NCI-H526 (cell line): ENCODE results near the gene CHRNE.
"Not testable (repeated sequence)": the region's sequence is repeated elsewhere in the genome, so short reads cannot be mapped to it uniquely, and the experiment has no call there.

Experiments
- DNase-seq, 2 experiments: peaks; one replicate each; lab custom pipeline; 2025; lab: John Stamatoyannopoulos, UW

Gene CHRNE

DNA sequence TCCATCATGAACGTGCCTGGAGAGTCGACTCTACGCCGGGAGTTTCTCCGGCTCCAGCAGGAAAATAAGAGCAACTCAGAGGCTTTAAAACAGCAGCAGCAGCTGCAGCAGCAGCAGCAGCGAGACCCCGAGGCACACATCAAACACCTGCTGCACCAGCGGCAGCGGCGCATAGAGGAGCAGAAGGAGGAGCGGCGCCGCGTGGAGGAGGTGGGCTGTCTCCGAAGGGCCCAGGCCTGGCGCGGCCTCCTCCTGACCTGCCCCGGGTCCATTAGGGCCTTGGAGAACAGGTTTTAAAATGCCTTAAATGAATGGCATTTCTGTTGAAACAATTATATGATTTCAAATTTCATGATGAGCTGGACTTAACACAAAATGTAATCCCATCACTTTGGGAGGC lies 15.3 kb downstream of the CHRNE start:
- no peak for DNase-seq

DNA sequence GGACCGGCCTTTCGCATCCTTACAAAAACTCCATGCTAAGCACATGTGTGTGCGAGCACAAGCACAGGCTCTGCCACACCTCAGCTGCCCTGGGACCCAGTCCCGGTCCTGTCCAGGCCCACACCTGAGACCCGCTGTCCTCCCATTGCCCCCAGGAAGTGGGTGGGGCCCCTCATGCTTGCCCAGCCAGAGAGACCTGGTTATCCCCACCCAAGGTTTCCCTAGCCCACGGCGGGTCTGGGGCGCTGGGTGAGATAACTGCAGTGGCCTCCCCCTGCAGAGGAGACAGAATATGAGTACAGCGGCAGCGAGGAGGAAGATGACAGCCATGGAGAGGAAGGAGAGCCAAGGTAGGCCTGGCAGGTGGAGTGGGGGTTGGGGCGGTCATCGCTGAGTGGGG lies 16.1 kb downstream of the CHRNE start:
- DNase-seq = no peak

DNA sequence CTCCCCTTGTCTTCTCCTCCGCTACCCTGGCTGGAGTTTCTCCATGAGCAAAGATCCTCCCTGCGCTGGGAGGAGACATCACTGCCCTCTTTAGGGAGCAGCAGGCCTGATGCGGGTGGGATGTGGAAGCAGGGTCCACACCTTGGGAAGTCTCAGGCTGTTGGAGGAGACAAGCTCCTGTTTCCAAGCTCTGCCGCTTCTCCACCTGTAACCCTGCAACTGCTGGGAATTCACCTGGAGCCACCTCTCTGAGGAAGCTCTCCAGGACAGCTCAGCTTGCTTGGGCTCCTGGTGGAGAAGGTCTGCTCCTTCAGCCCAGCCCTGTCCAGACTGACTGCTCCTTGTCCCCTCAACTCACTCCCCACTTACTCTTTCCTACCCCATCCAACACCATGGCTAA lies 18.4 kb downstream of the CHRNE start:
- no peak for DNase-seq

DNA sequence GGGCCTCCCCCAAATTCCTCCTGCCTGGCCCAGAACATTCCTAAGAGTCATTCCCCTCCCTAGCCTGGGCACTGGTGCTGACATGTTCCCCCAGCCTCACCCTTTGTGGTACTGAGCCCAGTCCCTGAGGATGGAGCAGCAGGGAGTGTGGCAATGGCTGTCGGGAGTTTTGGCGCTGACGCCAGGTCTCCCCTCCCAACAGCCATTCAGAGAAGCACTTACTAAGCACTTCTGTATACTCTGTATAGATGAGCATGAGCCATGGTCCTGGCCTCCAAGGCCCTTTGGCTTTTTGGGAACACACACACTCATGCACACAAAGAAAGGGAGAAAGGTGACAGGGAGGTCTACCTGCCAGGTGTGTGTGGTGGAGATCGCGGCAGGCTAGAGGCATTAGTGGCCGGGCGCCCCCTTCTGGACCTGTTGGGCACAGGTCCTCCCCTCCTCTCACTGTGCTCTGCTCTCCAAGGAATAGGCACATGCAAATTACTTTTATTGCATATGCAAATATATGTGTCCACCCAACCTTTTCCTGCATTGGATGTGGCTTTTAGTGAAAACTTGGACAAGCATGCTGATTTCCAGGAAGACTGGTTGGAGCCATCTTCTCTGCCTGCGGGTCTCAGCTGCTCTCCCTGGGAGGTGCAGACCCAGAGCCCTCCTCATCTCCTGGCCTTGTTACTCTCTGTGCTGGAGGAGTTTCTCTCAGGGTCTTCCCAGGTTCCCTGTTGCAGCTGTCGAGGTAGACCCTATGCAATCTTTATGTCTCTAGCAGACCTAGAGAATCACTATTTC lies 20.9 kb downstream of the CHRNE start:
- DNase-seq = peak; percentile 88 to 92

DNA sequence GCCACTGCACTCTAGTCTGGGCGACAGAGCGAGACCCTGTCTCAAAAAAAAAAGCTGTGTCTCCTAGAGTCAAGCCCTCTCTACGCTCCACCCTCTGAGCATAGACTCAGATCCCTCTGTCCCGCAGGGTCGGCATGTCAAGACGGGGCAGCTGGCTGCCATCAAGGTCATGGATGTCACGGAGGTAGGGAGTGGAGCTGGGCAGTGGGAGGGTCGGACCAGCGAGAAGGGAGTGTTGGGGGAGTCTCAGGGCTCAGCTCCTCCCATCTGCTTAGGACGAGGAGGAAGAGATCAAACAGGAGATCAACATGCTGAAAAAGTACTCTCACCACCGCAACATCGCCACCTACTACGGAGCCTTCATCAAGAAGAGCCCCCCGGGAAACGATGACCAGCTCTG lies 22.0 kb downstream of the CHRNE start:
- no peak for DNase-seq

DNA sequence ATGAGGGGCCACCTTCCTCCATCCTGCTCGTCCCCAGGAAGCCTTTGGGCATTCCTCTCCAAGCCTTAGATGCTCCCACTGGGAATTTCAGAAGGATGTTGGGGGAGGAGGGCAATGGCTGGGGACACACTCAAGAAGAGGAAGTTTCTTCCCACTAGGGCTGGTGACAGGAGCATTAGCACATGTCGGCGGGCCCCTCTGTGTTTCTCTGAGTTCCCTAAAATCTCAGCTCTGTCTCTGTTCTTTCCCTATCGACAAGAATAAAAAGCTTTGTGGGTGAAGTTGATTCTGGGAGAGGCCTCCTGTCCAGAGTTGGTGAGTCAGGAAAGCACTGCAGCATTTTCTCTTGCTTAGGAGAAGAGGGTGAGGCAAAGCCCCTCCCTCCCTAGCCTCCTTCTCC lies 23.3 kb downstream of the CHRNE start:
- DNase-seq = no peak

DNA sequence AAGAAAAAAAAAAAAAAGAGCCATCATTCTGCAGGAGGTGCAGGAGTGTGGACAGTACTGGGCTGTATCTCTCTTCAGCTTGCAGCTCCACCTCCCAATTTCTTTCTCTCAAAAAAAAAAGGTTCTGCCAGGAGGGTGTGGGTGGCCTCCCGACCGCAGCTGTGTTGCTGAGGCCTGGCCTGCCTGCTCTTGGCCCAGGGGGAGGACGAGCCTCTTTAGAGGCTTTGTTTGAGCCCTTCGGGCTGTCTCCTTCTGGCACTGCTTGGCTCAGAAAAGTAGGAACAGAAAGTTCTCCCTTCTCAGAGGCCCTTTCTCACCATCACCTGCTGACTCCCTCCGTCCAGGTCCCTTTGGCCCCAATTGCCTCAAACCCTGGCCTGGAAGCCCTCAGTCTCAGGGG lies 25.8 kb downstream of the CHRNE start:
- DNase-seq = no peak

DNA sequence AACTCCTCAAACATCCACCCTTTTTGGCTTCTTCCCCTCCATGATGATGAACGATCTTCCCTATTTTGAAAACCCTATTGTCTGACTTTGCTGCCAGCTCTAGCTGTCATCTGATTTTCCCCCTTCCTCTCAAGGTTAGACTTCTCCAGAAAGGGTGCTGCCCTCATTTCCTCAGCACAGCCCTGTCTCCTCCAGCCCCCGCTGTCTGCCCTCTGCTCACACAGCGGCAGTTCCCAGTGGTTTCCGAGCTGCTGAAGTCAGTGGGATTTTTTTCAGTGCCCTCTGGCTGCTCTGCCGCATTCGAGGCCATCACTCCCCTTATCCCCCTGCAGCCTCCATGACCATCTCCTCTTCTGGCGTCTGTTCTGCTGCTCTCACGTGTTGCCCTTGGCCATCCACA lies 30.1 kb downstream of the CHRNE start:
- DNase-seq = no peak

DNA sequence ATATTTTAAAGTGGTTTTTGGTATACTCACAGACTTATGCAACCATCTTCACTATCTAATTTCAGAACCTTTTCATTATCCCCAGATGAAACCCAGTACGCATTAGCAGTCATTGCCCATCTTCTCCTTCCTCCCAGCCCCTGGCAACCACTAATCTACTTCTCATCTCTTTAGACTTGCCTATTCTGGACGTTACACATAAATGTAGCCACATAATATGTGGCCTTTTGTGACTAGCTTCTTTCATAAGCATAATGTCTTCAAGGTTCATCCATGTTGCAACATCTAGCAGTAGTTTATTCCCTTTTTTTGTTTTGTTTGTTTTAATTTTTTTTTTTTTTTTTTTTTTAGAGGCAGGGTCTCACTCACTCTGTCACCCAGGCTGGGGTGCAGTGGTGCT lies 32.0 kb downstream of the CHRNE start:
- DNase-seq = no peak

DNA sequence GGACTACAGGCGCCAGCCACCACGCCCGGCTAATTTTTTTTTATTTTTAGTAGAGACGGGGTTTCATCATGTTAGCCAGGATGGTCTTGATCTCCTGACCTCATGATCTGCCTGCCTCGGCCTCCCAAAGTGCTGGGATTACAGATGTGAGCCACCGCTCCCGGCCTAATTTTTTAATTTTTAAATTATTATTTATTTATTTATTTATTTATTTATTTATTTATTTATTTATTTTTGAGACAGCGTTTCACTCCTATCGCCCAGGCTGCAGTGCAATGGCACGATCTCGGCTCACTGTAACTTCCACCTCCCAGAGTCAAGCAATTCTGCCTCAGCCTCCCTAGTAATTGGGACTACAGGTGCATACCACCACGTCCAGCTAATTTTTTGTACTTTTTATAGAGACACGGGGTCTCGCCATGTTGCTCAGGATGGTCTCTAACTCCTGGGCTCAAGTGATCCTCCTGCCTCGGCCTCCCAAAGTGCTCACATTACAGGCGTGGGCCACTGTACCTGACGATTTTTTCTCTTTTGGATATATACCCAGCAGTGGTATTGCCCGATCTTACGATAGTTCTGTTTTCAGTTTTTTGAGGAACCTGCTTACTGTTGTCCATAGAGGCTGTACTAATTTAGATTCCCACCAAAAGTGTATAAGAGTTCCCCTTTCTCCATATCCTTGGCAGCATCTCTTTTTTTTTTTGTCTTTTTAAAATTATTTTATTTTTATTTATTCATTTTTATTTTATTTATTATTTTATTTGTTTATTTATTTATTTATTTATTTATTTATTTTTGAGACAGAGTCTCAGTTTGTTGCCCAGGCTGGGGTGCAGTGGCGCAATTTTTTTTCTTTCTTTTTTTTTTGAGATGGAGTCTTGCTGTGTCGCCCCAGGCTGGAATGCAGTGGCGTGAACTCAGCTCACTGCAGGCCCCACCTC lies 33.6 kb downstream of the CHRNE start:
- not testable (repeated sequence) for DNase-seq

DNA sequence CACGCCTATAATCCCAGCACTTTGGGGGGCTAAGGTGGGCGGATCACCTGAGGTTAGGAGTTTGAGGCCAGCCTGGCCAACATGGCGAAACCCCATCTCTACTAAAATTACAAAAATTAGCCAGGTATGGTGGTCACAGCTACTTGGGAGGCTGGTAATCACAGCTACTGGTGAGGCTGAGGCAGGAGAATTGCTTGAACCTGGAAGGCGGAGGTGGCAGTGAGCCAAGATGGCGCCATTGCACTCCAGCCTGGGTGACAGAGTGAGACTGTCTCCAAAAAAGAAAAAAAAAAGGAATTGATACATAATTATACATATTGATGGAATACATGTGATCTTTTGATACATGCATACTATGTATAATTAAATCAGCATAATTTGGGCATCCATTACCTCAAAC lies 35.4 kb downstream of the CHRNE start:
- not testable (repeated sequence) for DNase-seq

DNA sequence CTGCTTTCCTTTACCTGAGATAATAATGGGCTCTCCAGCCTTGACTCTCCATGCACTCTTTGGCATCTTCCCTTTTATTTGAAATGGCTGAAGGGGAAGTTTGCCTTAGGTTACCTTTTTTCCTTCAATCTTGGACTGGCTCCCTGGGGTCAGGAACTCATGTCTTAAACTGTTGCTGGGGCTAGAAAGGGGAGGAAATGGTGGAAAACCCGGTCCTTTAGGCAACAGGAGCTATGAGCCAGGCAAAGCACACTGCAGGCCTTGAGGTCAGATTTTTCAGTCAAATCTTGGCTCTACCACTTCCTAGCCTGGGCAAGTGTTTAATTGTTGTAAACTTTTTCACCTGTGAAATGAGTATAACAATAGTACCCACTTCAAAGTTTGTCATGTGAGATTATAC lies 39.6 kb downstream of the CHRNE start:
- DNase-seq = no peak

DNA sequence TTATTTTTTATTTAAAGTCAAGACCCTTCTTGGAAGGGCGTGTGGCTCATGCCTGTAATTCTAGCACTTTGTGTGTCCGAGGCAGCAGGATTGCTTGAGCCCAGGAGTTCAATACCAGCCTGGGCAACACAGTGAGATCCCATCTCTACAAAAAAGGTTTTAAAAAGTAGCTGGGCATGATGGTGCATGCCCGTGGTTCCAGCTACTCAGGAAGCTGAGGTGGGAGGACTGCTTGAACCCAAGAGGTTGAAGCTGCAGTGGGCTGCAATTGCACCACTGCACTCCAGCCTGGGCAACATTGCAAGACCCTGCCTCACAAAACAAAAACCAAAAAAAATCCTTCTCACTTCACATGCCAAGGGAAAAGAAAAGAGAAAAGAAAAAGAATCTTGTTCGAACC lies 40.2 kb downstream of the CHRNE start:
- no peak for DNase-seq

DNA sequence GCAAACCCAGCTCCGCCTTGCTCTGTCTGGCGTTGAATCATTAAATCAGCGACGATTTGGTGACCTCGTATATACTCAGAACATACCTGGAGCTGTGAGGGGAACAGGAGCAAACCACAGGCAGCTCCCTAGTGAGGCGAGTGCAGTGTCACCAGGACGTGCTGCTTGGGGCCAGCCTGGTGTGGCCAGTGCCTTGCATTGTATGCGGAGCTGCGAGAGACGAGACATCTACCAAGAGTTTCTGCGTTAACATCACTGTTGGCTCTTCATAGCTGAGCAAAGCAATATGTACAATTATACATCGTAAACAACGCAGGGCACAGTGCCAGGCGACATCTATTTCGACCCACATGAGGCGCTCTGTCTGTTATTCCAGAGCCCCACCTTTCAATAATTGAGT lies 41.8 kb downstream of the CHRNE start:
- no peak for DNase-seq

DNA sequence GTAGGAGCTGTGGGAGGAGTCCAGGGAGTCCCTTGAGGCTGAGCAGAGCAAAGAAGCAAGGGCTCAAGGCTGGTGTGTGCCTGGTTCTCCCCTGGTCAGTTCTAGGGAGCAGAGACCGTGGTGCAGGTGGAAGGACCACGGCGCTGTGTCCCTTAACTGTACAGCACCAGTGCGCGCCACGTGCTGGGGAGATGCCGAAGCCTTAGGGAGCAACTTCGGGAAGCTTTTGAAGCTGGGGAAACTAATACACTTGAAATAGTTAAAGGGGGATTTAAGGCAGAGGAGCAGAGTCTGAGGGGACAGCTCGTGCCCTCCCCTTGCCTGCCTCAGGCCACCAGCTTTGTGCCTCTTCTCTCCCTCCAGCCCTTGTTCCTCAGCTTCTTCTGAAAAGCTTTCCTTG lies 42.2 kb downstream of the CHRNE start:
- no peak for DNase-seq

DNA sequence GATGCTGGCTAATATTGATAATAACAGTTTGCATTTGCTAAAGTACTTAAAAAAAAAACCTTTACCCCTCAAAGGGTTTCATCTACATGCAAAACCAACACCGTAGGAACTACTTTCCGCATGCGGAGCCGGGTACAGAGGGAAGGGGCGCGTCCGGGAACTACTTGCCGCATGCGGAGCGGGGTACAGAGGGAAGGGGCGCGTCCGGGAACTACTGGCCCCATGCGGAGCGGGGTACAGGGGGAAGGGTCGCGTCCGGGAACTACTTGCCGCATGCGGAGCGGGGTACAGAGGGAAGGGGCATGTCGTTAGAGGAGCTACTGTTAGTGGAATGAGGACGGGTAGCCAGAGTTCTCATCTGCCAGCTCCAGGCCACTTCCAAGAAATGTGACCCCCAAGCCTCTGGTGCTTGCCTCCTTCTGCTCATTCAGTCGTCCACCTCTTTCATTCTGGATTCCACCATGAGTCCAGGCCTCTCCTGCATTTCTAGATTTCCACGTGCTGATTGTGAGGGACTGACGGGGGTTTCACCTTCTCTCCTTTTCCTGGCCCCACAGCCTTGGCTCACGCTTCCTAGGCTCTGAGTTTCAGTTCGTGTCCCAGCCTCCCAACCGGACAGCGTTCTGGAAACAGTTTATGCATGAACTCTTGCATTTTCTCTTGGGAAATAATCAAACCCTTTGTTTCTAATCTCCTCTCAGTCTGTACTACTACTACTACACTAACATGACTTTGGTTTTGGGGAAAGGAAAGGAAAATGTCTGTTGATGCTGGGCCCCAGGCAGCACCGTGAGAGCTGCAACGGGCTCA lies 42.9 kb downstream of the CHRNE start:
- no peak for DNase-seq

DNA sequence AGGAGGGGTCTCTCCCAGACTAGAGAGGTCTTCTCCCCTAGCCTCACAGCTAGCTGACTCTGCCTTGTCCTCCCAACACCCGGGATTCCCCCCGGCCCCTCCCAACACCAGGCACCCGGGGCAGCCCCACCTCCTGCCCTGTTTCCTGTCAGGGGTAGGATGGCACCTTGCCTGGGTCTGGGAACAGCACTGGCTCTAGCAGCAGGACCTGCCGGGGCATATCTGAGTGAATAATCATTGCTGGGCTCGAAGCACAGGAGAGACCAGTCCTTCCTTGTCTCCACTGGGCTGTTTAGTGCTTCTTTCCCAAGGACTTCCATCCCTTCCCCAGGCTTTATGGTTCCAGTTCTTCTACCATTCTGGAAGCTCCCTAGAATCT lies 44.0 kb downstream of the CHRNE start:
- DNase-seq = no peak

DNA sequence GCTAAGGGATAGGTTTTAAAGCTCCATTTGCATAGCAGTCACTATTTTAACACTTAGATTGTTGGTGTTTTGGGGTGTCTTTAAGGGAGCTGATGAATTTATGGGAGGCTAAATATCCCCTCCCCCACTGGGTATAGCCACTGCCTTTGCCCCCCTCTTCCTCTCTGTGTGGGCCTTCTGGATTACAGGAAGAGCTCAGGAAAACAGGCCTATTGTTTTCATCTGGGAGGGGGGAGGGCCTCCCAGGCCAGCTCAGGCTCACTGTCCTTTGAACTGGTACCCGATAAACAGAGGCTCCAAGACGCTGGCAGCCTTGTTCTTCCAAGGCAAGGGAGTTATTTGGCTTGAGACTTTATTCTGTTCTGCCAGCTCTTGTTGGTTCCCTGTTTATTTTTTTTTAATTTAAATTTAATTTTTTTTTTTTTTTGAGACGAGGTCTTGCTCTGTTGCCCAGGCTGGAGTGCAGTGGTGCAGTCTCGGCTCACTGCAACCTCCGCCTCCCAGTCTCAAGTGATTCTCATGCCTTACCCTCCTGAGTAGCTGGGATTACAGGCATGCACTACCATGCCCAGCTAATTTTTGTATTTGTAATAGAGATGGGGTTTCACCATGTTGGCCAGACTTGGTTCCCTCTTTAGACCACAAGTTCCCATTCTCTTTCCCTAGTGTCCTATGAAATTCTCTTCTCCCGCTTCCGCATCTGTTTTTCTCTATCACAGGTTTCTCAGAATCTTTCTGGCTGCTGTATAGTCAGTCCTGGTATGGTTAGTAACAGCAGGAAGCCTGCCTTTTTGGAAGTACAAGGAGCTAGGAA lies 44.6 kb downstream of the CHRNE start:
- no peak for DNase-seq

DNA sequence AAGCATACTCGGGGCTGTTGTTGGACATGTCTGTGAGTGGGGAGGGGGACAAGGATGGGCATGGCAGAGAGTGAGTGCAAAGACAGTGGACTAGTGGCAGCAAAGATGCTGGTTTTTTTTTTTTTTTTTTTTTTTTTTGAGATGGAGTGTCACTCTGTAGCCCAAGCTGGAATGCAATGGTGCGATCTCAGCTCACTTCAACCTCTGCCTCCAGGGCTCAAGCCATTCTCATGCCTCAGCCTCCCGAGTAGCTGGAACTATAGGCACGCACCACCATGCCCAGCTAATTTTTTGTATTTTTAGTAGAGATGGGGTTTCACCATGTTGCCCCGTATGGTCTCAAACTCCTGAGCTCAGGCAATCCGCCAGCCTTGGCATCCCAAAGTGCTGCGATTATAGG lies 45.6 kb downstream of the CHRNE start:
- DNase-seq = not testable (repeated sequence)

DNA sequence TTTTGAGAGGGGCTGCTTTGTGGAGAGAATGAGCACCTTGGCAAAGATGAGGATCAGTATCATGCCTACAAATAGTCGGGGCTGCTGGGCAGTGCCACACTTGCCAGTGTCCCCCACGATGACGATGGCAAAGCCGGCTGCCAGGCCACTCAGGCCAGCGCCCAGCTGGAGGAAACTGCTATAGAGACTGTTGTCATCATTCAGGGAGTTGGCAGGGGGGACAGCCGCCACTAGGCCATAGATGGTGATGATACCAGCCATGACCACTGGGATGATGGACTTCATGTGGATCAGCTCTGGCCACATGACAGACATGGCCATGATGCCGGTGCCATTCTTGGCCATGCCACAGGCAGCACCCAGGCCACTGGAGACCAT lies 46.0 kb downstream of the CHRNE start:
- DNase-seq = no peak

DNA sequence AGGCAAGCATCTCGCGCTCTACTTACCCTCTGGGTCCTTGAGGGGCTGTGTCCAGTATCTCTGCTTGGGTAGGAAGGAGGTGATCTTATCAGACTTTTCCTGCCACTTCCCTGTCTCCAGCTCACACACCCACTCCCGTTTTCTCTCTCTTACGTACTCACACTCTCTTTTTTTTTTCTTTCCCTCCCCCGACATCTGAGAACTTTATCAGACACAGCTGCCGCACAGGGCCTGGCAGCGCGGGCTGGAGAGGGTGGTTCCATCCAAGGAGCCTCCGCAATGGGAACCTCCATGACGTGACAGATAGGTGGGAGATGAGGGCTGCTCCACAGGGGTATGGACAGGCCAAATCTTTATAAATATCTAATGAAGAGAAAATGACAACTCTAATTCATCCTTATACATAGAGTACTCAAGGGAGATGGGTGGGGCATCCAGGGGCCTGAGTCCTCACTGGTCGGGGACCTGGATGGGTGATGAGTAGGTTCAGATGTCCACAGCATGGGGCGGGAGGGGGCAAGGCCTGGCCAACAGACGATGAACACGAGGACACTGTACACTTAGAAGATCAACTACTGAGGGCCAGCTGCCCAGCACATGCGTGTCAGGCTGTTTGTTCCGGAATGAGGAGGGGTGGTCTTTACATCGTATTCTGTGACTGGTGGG lies 46.5 kb downstream of the CHRNE start:
- no peak for DNase-seq
